ENCODE measurements around the gene CCDC7. TPM values are rescaled to one million over a fixed set of nuclear protein-coding genes. Genes with fewer than 3 reads are reported as not detected.
"Not testable (repeated sequence)": the region's sequence is repeated elsewhere in the genome, so short reads cannot be mapped to it uniquely, and the experiment has no call there.

Gene CCDC7
- total RNA-seq, 1 experiment from 2014 or later = 6.9 TPM

DNA sequence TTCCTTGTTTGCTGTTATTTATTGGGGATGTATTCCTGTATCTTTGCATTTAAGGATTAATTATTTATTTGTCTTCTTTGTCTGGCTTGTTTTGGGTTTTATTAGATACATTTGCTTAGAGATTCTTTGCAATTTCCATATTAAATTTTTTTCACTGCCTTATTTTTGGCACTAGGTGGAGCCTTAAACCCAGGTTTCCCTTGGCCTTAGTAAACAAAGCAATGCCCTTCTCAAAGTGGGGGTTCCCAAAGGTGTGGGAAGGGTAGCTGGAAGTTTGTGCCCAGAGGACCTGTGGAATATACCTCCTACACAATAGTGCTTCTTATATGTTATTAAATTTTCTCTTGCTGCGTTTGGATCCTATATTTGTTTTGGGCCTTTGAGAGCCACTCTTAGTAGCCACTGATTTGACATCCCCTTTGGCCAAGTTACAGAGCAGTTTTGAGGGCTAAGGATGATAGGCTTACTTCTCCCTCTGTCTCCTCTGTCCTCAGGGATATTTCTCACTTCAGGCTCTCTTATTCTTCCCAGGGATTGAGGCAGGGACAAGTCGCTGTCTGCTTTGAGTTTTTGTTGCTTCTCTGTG is 349.8 kb downstream of the CCDC7 start:
- Histone ChIP-seq H3K9me2 (ENCODE audit: insufficient read depth) (no peaks in the 10 kb centered on the region), H2AFZ (no peak overlapping the region), H3K27ac (no peak overlapping the region), H3K4me2 (no peak overlapping the region), H3K27me3 (ENCODE audit: insufficient read depth, low read depth) (no peaks in the 10 kb centered on the region), H3K4me1 (replicated peaks; ENCODE audit: insufficient read depth) (no peaks in the 10 kb centered on the region), H3K9me3 (ENCODE audit: insufficient read depth, low read depth) (no peaks in the 10 kb centered on the region), H3K4me3 (no peak overlapping the region), H3K79me2 (ENCODE audit: low read depth) (no peaks in the 10 kb centered on the region), H3K36me3 (ENCODE audit: low read depth) (no peaks in the 10 kb centered on the region), H3F3A (ENCODE audit: insufficient read depth, low read depth) (no peaks in the 10 kb centered on the region), H4K20me1 (ENCODE audit: insufficient read depth) (no peaks in the 10 kb centered on the region)
- no TSS peak for BruUV-seq (replicated peaks)
- POLR2A ChIA-PET (ENCODE audit: unreplicated experiment) = no interaction called here
- TF ChIP-seq, protein P1, sequence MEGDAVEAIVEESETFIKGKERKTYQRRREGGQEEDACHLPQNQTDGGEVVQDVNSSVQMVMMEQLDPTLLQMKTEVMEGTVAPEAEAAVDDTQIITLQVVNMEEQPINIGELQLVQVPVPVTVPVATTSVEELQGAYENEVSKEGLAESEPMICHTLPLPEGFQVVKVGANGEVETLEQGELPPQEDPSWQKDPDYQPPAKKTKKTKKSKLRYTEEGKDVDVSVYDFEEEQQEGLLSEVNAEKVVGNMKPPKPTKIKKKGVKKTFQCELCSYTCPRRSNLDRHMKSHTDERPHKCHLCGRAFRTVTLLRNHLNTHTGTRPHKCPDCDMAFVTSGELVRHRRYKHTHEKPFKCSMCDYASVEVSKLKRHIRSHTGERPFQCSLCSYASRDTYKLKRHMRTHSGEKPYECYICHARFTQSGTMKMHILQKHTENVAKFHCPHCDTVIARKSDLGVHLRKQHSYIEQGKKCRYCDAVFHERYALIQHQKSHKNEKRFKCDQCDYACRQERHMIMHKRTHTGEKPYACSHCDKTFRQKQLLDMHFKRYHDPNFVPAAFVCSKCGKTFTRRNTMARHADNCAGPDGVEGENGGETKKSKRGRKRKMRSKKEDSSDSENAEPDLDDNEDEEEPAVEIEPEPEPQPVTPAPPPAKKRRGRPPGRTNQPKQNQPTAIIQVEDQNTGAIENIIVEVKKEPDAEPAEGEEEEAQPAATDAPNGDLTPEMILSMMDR (conservative IDR thresholded peaks at IDR 0.05) = peak; percentile 77
- TF ChIP-seq EZH2 (IDR thresholded peaks at IDR 0.05; ENCODE audit: low read depth) = no peak
- intact Hi-C loops (cut with micrococcal nuclease; ENCODE audit: unreplicated experiment) = loop anchor here (1.0 to 5.0 kb wide), 3 partner anchors 213 to 1842 kb away; partner anchors contain the start of gene NRP1
- CTCF ChIA-PET = interaction anchor here (0.5 to 0.7 kb wide), 2 partner anchors 210 to 1703 kb away, joined by 3 read pairs; no protein-coding TSS in a partner anchor
- DNase-seq = peak in 1 of 2 experiments; percentile 7

DNA sequence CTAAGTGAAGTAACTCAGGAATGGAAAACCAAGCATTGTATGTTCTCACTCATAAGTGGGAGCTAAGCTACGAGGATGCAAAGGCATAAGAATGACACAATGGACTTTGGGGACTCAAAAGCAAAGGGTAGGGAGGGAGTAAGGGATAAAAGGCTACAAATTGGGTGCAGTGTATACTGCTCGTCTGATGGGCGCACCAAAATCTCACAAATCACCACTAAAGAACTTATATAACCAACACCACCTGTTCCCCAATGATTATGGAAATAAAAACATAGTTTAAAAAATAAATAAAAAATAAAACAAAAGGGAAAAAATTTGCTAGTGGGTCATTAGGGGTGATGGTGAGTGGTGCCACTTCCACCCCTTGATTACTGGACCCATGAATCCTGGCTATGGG is 351.5 kb downstream of the CCDC7 start:
- intact Hi-C loops (cut with micrococcal nuclease; ENCODE audit: unreplicated experiment) = loop anchor here (5.0 kb wide), 2 partner anchors 535 to 1840 kb away; partner anchors contain the start of gene NRP1

DNA sequence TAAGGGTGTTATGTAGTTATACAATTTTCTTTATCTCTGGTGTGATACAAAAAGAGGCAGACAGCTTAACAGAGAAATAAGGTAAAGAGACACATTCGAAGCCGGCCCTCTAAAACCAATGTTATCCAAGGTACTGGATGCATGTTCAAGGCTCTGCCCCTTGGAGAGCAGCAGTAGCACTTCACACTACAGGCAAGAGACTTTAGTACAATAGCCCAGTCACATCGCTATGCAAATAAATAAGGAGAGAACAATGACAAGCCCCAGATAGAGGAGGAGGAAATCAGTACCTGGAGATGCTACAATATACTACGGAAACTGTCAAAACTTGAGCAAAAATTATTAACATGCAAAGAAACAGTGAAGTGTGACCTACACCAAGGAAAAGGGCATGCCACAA is 401.0 kb downstream of the CCDC7 start:
- intact Hi-C loops (cut with micrococcal nuclease; ENCODE audit: unreplicated experiment) = no loop called here
- no peak overlapping the region for H3K27ac ChIP-seq
- no peaks in the 10 kb centered on the region for H3K9me3 ChIP-seq (ENCODE audit: insufficient read depth, low read depth)
- no peak overlapping the region for H3K4me2 ChIP-seq
- POLR2A ChIA-PET (ENCODE audit: unreplicated experiment) = no interaction called here
- no TSS peak for BruUV-seq (replicated peaks)
- TF ChIP-seq EZH2 (IDR thresholded peaks at IDR 0.05; ENCODE audit: low read depth) = no peak
- TF ChIP-seq, protein P1 (conservative IDR thresholded peaks at IDR 0.05) = no peak
- CTCF ChIA-PET = no interaction called here
- H3K36me3 ChIP-seq (ENCODE audit: low read depth) = no peaks in the 10 kb centered on the region
- H2AFZ ChIP-seq = no peak overlapping the region
- H3K27me3 ChIP-seq (ENCODE audit: insufficient read depth, low read depth) = no peaks in the 10 kb centered on the region
- H3K9me2 ChIP-seq (ENCODE audit: insufficient read depth) = no peaks in the 10 kb centered on the region
- no peak for DNase-seq
- H4K20me1 ChIP-seq (ENCODE audit: insufficient read depth) = no peaks in the 10 kb centered on the region
- no peaks in the 10 kb centered on the region for H3K79me2 ChIP-seq (ENCODE audit: low read depth)
- no peaks in the 10 kb centered on the region for H3F3A ChIP-seq (ENCODE audit: insufficient read depth, low read depth)
- no peak overlapping the region for H3K4me3 ChIP-seq
- H3K4me1 ChIP-seq (replicated peaks; ENCODE audit: insufficient read depth) = no peaks in the 10 kb centered on the region

More for the DNA sequence above, 351.5 kb downstream of the CCDC7 start:
- H3K4me2 ChIP-seq; BruUV-seq (replicated peaks); H3K79me2 ChIP-seq (ENCODE audit: low read depth); H3K27me3 ChIP-seq (ENCODE audit: insufficient read depth, low read depth); H2AFZ ChIP-seq; H3K27ac ChIP-seq; CTCF ChIA-PET; H4K20me1 ChIP-seq (ENCODE audit: insufficient read depth); H3K36me3 ChIP-seq (ENCODE audit: low read depth); H3K9me2 ChIP-seq (ENCODE audit: insufficient read depth); H3K4me3 ChIP-seq; DNase-seq; POLR2A ChIA-PET (ENCODE audit: unreplicated experiment); H3K4me1 ChIP-seq (replicated peaks; ENCODE audit: insufficient read depth); H3F3A ChIP-seq (ENCODE audit: insufficient read depth, low read depth); H3K9me3 ChIP-seq (ENCODE audit: insufficient read depth, low read depth): not testable (repeated sequence)

GRCh38 chr10:32851301-32851700 is 405.4 kb downstream of the CCDC7 start:
- H3K27ac ChIP-seq = no peak overlapping the region
- CTCF ChIA-PET = no interaction called here
- no peaks in the 10 kb centered on the region for H3K36me3 ChIP-seq (ENCODE audit: low read depth)
- H3K9me2 ChIP-seq (ENCODE audit: insufficient read depth) = no peaks in the 10 kb centered on the region
- H3K4me3 ChIP-seq = no peak overlapping the region
- POLR2A ChIA-PET (ENCODE audit: unreplicated experiment) = no interaction called here
- H3F3A ChIP-seq (ENCODE audit: insufficient read depth, low read depth) = no peaks in the 10 kb centered on the region
- H3K4me1 ChIP-seq (replicated peaks; ENCODE audit: insufficient read depth) = no peaks in the 10 kb centered on the region
- TF ChIP-seq, protein P1 (conservative IDR thresholded peaks at IDR 0.05) = no peak
- no peak for TF ChIP-seq EZH2 (IDR thresholded peaks at IDR 0.05; ENCODE audit: low read depth)
- H3K4me2 ChIP-seq = no peak overlapping the region
- intact Hi-C loops (cut with micrococcal nuclease; ENCODE audit: unreplicated experiment) = no loop called here
- DNase-seq = no peak
- no peaks in the 10 kb centered on the region for H3K79me2 ChIP-seq (ENCODE audit: low read depth)
- no peaks in the 10 kb centered on the region for H4K20me1 ChIP-seq (ENCODE audit: insufficient read depth)
- no peak overlapping the region for H2AFZ ChIP-seq
- no peaks in the 10 kb centered on the region for H3K9me3 ChIP-seq (ENCODE audit: insufficient read depth, low read depth)
- H3K27me3 ChIP-seq (ENCODE audit: insufficient read depth, low read depth) = no peaks in the 10 kb centered on the region
- BruUV-seq (replicated peaks) = no TSS peak
